Measurements from ENCODE around the gene HS3ST4. TPM values are rescaled to one million over a fixed set of nuclear protein-coding genes. Genes with fewer than 3 reads are reported as not detected.

Gene HS3ST4
- polyA plus RNA-seq, 1 donor from 2014 or later: 13.0 TPM

DNA sequence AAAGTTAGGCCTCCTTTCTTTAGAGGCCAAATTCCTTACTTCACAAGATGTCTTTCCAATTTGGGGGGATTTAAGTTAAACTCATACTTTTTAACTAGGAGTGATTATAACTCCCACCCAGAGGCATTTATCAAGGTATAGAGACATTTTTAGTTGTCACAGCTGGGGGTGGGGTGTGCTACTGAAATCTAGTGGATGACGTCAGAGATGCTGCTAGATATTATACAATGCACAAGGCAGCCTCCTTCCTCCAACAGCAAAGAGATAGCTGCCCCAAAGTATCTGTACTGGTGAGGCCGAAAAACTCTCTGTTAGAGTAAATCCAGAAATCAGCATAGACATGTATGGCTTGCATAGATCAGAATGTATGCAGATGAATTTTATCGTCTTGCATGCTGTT is 324.0 kb downstream of the HS3ST4 start:
- no peak overlapping the region for H3K4me2 ChIP-seq (ENCODE audit: low read length)
- TF ChIP-seq CTCF (IDR thresholded peaks at IDR 0.05; ENCODE audit: poor library complexity, severe bottlenecking): no peak
- no peak for TF ChIP-seq EZH2 (IDR thresholded peaks at IDR 0.05; ENCODE audit: borderline replicate concordance, insufficient read depth, low read length, poor library complexity, severe bottlenecking)
- no peak for TF ChIP-seq SMC3 (conservative IDR thresholded peaks at IDR 0.05; ENCODE audit: poor library complexity)
- TF ChIP-seq MXI1 (conservative IDR thresholded peaks at IDR 0.05; ENCODE audit: poor library complexity, severe bottlenecking): no peak
- TF ChIP-seq TAF1 (IDR thresholded peaks at IDR 0.05; ENCODE audit: low read depth): no peak
- TF ChIP-seq EP300 (conservative IDR thresholded peaks at IDR 0.05; ENCODE audit: poor library complexity, severe bottlenecking): no peak
- no peak for TF ChIP-seq RAD21 (conservative IDR thresholded peaks at IDR 0.05)
- no peak for TF ChIP-seq POLR2AphosphoS5 (IDR thresholded peaks at IDR 0.05)
- TF ChIP-seq, protein P1, sequence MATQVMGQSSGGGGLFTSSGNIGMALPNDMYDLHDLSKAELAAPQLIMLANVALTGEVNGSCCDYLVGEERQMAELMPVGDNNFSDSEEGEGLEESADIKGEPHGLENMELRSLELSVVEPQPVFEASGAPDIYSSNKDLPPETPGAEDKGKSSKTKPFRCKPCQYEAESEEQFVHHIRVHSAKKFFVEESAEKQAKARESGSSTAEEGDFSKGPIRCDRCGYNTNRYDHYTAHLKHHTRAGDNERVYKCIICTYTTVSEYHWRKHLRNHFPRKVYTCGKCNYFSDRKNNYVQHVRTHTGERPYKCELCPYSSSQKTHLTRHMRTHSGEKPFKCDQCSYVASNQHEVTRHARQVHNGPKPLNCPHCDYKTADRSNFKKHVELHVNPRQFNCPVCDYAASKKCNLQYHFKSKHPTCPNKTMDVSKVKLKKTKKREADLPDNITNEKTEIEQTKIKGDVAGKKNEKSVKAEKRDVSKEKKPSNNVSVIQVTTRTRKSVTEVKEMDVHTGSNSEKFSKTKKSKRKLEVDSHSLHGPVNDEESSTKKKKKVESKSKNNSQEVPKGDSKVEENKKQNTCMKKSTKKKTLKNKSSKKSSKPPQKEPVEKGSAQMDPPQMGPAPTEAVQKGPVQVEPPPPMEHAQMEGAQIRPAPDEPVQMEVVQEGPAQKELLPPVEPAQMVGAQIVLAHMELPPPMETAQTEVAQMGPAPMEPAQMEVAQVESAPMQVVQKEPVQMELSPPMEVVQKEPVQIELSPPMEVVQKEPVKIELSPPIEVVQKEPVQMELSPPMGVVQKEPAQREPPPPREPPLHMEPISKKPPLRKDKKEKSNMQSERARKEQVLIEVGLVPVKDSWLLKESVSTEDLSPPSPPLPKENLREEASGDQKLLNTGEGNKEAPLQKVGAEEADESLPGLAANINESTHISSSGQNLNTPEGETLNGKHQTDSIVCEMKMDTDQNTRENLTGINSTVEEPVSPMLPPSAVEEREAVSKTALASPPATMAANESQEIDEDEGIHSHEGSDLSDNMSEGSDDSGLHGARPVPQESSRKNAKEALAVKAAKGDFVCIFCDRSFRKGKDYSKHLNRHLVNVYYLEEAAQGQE (IDR thresholded peaks at IDR 0.05; ENCODE audit: borderline replicate concordance): no peak

GRCh38 chr16:26016989-26017388 is 325.2 kb downstream of the HS3ST4 start:
- Histone ChIP-seq H3K9ac (ENCODE audit: low read length) (no peak overlapping the region), H3K27me3 (ENCODE audit: insufficient read depth, low read depth, low read length) (no peaks in the 10 kb centered on the region), H3K9me3 (ENCODE audit: low read length) (no peaks in the 10 kb centered on the region), H4K20me1 (ENCODE audit: insufficient read depth) (no peaks in the 10 kb centered on the region), H3K4me3 (ENCODE audit: low read length) (no peak overlapping the region), H3F3A (ENCODE audit: insufficient read depth, low read length, poor library complexity, severe bottlenecking) (peaks cover 6% of the 10 kb centered on the region), H2AFZ (ENCODE audit: low read depth, low read length) (no peak overlapping the region), H3K36me3 (ENCODE audit: insufficient read depth, low read length) (no peaks in the 10 kb centered on the region), H3K9me2 (ENCODE audit: insufficient read depth, low read length) (no peaks in the 10 kb centered on the region), H3K4me2 (ENCODE audit: low read length) (no peak overlapping the region), H3K27ac (ENCODE audit: low read length) (no peak overlapping the region), H3K79me2 (replicated peaks; ENCODE audit: insufficient read depth, low read length) (no peaks in the 10 kb centered on the region)
- TF ChIP-seq RAD21 (conservative IDR thresholded peaks at IDR 0.05): no peak
- no peak for TF ChIP-seq TAF1 (IDR thresholded peaks at IDR 0.05; ENCODE audit: low read depth)
- TF ChIP-seq CTCF (IDR thresholded peaks at IDR 0.05; ENCODE audit: poor library complexity, severe bottlenecking): no peak
- TF ChIP-seq POLR2AphosphoS5 (IDR thresholded peaks at IDR 0.05): no peak

More for the DNA sequence above, 324.0 kb downstream of the HS3ST4 start:
- H4K20me1 ChIP-seq (ENCODE audit: insufficient read depth): no peaks in the 10 kb centered on the region
- no peaks in the 10 kb centered on the region for H3K9me2 ChIP-seq (ENCODE audit: insufficient read depth, low read length)
- H3K79me2 ChIP-seq (replicated peaks; ENCODE audit: insufficient read depth, low read length): no peaks in the 10 kb centered on the region
- no peak overlapping the region for H3K27ac ChIP-seq (ENCODE audit: low read length)
- H3K9ac ChIP-seq (ENCODE audit: low read length): no peak overlapping the region
- H3F3A ChIP-seq (ENCODE audit: insufficient read depth, low read length, poor library complexity, severe bottlenecking): peaks cover 6% of the 10 kb centered on the region
- H3K27me3 ChIP-seq (ENCODE audit: insufficient read depth, low read depth, low read length): no peaks in the 10 kb centered on the region
- no peaks in the 10 kb centered on the region for H3K9me3 ChIP-seq (ENCODE audit: low read length)
- H3K36me3 ChIP-seq (ENCODE audit: insufficient read depth, low read length): no peaks in the 10 kb centered on the region
- no peak overlapping the region for H3K4me3 ChIP-seq (ENCODE audit: low read length)
- no peak overlapping the region for H2AFZ ChIP-seq (ENCODE audit: low read depth, low read length)

All from neural cell (in vitro differentiated cells).